Brain microvascular endothelial cell (primary cell): ENCODE data around the gene TNIK.

Experiments
- DNase-seq: peaks from one replicate; pipeline ENCODE4 v3.0.0-alpha.2; 2020
- H3K27ac ChIP-seq: fragments of 250-450 bp; sonication (Bioruptor Pico); 2 replicates; pipeline ENCODE4 v1.5.1; 2020; ENCODE audit warnings: mild to moderate bottlenecking, moderate library complexity
- H3K27me3 ChIP-seq: fragments of 250-450 bp; sonication (Bioruptor Pico); replicated peaks from 2 replicates; pipeline ENCODE4 v1.5.1; 2020; ENCODE audit warnings: mild to moderate bottlenecking
- H3K36me3 ChIP-seq: fragments of 250-450 bp; sonication (Bioruptor Pico); replicated peaks from 2 replicates; pipeline ENCODE4 v1.5.1; 2020; ENCODE audit warnings: mild to moderate bottlenecking
- H3K4me3 ChIP-seq: 2 replicates; pipeline ENCODE4 v1.5.1; 2011; ENCODE audit warnings: low read depth, mild to moderate bottlenecking, control low read depth, low read length, moderate library complexity
- in situ Hi-C: cut with HindIII; loops from 2 replicates; pipeline ENCODE4 v1.10.0; 2017; ENCODE audit warnings: low sequenced_read_pairs, low pct_ligation_motif_present
- TF ChIP-seq, protein P1 (sequence below): IDR thresholded peaks from 2 replicates; pipeline ENCODE4 v1.5.1; 2011; ENCODE audit warnings: low read depth, mild to moderate bottlenecking, moderate library complexity, low read length, control low read depth, inconsistent platforms; ENCODE audit errors: missing control alignments

TNIK gene

DNA sequence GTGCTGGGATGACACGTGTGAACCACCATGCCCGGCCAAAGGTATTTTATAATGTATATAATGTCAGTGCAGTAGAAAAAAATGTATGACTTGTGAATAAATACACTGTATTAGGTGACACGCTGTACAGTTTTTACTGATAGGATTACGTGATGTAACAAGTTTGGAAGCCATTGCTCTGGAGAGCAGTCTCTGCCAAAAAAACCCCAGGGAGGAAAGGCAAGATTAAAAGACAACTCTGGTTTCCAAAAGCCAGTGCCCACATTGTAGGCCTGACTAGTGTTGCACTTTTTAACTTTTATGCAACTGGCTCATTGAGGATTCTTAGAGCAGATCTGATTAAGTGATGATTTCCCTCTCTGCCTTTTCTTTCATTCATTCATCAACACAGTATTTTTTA is 371.7 kb downstream of the TNIK start:
- TF ChIP-seq, protein P1, sequence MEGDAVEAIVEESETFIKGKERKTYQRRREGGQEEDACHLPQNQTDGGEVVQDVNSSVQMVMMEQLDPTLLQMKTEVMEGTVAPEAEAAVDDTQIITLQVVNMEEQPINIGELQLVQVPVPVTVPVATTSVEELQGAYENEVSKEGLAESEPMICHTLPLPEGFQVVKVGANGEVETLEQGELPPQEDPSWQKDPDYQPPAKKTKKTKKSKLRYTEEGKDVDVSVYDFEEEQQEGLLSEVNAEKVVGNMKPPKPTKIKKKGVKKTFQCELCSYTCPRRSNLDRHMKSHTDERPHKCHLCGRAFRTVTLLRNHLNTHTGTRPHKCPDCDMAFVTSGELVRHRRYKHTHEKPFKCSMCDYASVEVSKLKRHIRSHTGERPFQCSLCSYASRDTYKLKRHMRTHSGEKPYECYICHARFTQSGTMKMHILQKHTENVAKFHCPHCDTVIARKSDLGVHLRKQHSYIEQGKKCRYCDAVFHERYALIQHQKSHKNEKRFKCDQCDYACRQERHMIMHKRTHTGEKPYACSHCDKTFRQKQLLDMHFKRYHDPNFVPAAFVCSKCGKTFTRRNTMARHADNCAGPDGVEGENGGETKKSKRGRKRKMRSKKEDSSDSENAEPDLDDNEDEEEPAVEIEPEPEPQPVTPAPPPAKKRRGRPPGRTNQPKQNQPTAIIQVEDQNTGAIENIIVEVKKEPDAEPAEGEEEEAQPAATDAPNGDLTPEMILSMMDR = no peak
- Histone ChIP-seq H3K27me3 (no peaks in the 10 kb centered on the region), H3K36me3 (peaks cover 19% of the 10 kb centered on the region), H3K4me3 (no peak overlapping the region), H3K27ac (no peak overlapping the region)
- in situ Hi-C loops = no loop called here
- no peak for DNase-seq

DNA sequence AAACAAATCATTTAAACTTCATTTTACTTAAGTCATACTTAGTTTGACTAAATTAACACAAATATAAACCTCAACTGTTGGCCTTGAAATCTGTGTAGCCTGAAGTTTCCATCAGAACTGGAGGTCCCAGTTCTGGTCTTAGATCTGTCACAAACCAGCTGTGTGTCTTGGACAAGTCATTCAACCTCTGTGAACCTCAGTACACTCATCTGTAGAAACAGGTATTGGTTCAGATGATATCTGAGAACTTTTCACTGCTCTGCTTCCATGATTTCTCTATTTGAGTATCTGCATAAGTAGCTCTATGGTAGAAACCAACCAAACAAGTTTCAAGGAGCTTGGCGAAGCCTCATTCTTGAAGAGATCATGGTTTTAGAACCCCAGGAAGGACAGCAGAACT is 373.3 kb downstream of the TNIK start:
- in situ Hi-C loops = no loop called here
- TF ChIP-seq, protein P1 = no peak
- no peak for DNase-seq
- Histone ChIP-seq H3K27me3 (no peaks in the 10 kb centered on the region), H3K27ac (no peak overlapping the region), H3K4me3 (no peak overlapping the region), H3K36me3 (peaks cover 33% of the 10 kb centered on the region)

DNA sequence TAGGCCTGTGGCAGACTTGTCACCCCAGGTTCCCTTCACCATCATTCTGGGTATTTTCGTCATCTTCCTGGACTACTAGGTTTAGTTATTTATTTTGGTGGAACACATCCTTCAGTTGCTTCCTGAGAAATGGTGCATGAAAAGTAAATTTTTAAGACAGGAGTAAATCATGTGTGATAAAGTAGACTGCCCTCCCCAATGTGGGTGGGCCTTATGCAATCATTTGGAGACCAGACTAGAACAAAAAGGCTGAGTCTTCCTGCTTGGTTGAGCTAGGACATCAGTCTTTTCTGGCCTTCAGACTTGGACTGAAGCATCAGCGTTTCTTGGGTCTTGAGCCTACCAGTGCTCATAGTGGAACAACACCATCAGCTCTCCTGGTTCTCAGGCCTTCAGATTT is 382.9 kb downstream of the TNIK start:
- TF ChIP-seq, protein P1 = no peak
- in situ Hi-C loops = no loop called here
- no peaks in the 10 kb centered on the region for H3K27me3 ChIP-seq
- DNase-seq = no peak
- peaks cover 33% of the 10 kb centered on the region for H3K36me3 ChIP-seq
- H3K4me3 ChIP-seq = no peak overlapping the region
- H3K27ac ChIP-seq = no peak overlapping the region

DNA sequence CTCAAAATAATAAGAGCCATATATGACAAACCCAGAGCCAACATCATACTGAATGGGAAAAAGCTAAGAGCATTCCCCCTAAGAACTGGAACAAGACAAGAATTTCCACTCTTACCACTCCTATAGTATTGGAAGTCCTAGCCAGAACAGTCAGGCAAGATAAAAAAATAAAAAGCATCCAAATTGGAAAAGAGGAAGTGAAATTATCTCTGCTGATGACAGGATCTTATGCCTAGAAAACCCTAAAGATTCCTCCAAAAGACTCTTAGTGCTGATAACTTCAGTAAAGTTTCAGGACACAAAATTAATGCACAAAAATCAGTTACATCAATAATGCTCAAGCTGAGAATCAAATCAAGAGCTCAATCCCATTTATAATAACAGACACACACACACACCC is 387.8 kb downstream of the TNIK start:
- TF ChIP-seq, protein P1 = no peak
- H3K27me3 ChIP-seq = no peaks in the 10 kb centered on the region
- no peak overlapping the region for H3K27ac ChIP-seq
- no peak for DNase-seq
- peaks cover 4% of the 10 kb centered on the region for H3K36me3 ChIP-seq
- no peak overlapping the region for H3K4me3 ChIP-seq
- in situ Hi-C loops = no loop called here

DNA sequence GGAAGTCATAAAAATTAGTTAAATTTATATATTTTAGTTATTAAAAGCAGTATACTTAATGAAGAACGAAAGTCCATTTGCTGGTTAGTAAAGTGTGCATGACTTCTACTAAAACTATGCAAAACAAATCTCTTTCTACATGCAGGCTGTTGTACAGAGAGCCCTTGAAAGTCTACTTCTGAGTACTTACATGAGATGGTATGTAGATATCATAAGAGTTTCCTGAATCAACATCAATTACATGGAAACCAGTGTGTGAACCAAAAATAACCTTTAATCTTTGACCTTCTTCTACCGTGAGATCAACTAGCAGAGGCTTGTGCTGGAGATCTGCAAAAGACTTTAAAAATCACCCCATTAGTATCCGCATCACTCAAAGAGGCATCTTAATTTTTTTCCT is 391.5 kb downstream of the TNIK start:
- no peak overlapping the region for H3K4me3 ChIP-seq
- H3K27me3 ChIP-seq = no peaks in the 10 kb centered on the region
- TF ChIP-seq, protein P1 = no peak
- in situ Hi-C loops = no loop called here
- DNase-seq = no peak
- peaks cover 5% of the 10 kb centered on the region for H3K36me3 ChIP-seq
- H3K27ac ChIP-seq = no peak overlapping the region

DNA sequence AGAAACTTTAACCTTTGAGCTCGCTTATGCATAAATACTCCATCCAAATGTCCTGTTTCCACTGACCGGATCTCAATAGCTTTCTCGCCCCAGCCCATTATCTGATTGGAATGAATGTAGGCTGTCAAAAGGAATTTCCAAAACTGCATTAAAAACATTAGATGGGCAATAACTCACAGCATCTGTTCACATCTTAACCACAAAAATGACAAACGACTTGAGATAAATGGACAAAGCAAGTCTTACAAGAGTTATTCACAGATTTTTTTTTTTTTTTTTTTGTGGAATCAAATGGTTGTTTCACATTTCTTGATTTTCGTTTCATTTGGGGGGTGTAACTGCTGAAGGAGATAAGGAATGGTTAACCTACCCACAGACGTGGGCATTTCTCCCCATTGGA is 394.0 kb downstream of the TNIK start:
- no peak for DNase-seq
- Histone ChIP-seq H3K4me3 (no peak overlapping the region), H3K27ac (no peak overlapping the region), H3K36me3 (peaks cover 5% of the 10 kb centered on the region), H3K27me3 (no peaks in the 10 kb centered on the region)
- TF ChIP-seq, protein P1 = no peak
- in situ Hi-C loops = no loop called here
